CD8-positive, alpha-beta memory T cell (primary cell): Measurements from ENCODE around the gene VSTM2L. TPM values are rescaled to one million over a fixed set of nuclear protein-coding genes. Genes with fewer than 3 reads are reported as not detected.

Experiments
- CTCF ChIA-PET: fragments of 350-600 bp; sonication (Branson Sonifier 250); formaldehyde crosslinking; loops from one replicate; lab custom pipeline; 2021; ENCODE audit warnings: antibody characterized with exemption; lab: Charles Lee
- POLR2A ChIA-PET: fragments of 350-600 bp; sonication (Branson Sonifier 250); formaldehyde crosslinking; loops from one replicate; lab custom pipeline; 2021; ENCODE audit warnings: antibody characterized with exemption; lab: Charles Lee
- DNase-seq, 5 donors: peaks; one replicate each; pipeline versions ENCODE4 v3.0.0 to v3.0.0-alpha.2; 2020 to 2022; ENCODE audit warnings: mixed read lengths in 1 of 5
- H3K27ac ChIP-seq: one replicate; pipeline ENCODE4 v1.7.0; 2013; ENCODE audit warnings: low read depth, mild to moderate bottlenecking, low read length, moderate library complexity
- H3K27me3 ChIP-seq: 2 replicates; pipeline ENCODE4 v1.7.0; 2013; ENCODE audit warnings: low read length, mild to moderate bottlenecking; ENCODE audit not compliant: insufficient read depth, poor library complexity, severe bottlenecking
- H3K36me3 ChIP-seq: 2 replicates; pipeline ENCODE4 v1.7.0; 2013; ENCODE audit warnings: mild to moderate bottlenecking, low read length, moderate library complexity; ENCODE audit not compliant: insufficient read depth
- H3K4me1 ChIP-seq: 2 replicates; pipeline ENCODE4 v1.7.0; 2013; ENCODE audit warnings: mild to moderate bottlenecking, low read length, moderate library complexity; ENCODE audit not compliant: insufficient read depth
- H3K4me3 ChIP-seq: 2 replicates; pipeline ENCODE4 v1.7.0; 2013; ENCODE audit warnings: mild to moderate bottlenecking, low read length
- H3K9me3 ChIP-seq: 2 replicates; pipeline ENCODE4 v1.7.0; 2013; ENCODE audit warnings: mild to moderate bottlenecking, low read length
- H3K27ac Mint-ChIP-seq, 8 donors: one replicate each; pipeline ENCODE4 v1.8.0; 2020 to 2021; ENCODE audit warnings: mixed read lengths in 8 of 8, mild to moderate bottlenecking in 6 of 8, inconsistent platforms in 3 of 8, moderate library complexity in 3 of 8
- H3K27me3 Mint-ChIP-seq, 2 donors: one replicate each; pipeline ENCODE4 v1.8.0; 2020 to 2021; ENCODE audit warnings: mixed read lengths in 2 of 2, mild to moderate bottlenecking in 1 of 2, moderate library complexity in 1 of 2
- H3K36me3 Mint-ChIP-seq, 3 donors: one replicate each; pipeline ENCODE4 v1.8.0; 2020 to 2021; ENCODE audit warnings: mixed read lengths in 3 of 3, inconsistent platforms in 1 of 3, mild to moderate bottlenecking in 1 of 3
- H3K4me1 Mint-ChIP-seq, 3 donors: one replicate each; pipeline ENCODE4 v1.8.0; 2020 to 2021; ENCODE audit warnings: mixed read lengths in 3 of 3, inconsistent platforms in 1 of 3, mild to moderate bottlenecking in 1 of 3
- H3K4me3 Mint-ChIP-seq, 7 donors: one replicate each; pipeline ENCODE4 v1.8.0; 2020 to 2021; ENCODE audit warnings: mixed read lengths in 7 of 7, mild to moderate bottlenecking in 6 of 7, moderate library complexity in 4 of 7, inconsistent platforms in 2 of 7
- H3K9me3 Mint-ChIP-seq, 5 donors: one replicate each; pipeline ENCODE4 v1.8.0; 2020 to 2022; ENCODE audit warnings: mixed read lengths in 5 of 5, mild to moderate bottlenecking in 3 of 5, moderate library complexity in 2 of 5, inconsistent platforms in 1 of 5
- polyA plus RNA-seq: library from polyadenylated mRNA; unstranded; fragments of 300-500 nt; fragmentation: Illumina TruSeq; gene quantifications from one replicate; pipeline ENCODE4 v1.2.3, GENCODE V29; 2021
- total RNA-seq, 2 experiments: library from RNA; stranded (reverse); gene quantifications; one replicate each; pipeline ENCODE4 v1.2.3, GENCODE V29; 2021

Gene VSTM2L
- total and polyA plus RNA-seq, 3 experiments from 2014 or later: not detected

GRCh38 chr20:37986873-37987601 is 84.1 kb downstream of the VSTM2L start:
- Histone ChIP-seq H3K27ac (no peak overlapping the region), H3K4me1 (peaks cover 9% of the 10 kb centered on the region), H3K4me3 (no peak overlapping the region), H3K27me3 (no peaks in the 10 kb centered on the region), H3K9me3 (no peaks in the 10 kb centered on the region), H3K36me3 (peaks cover 18% of the 10 kb centered on the region)
- H3K4me3 Mint-ChIP-seq: peak overlapping the region in 1 of 7 donors; percentile 61
- DNase-seq: no peak
- no peak overlapping the region for H3K27ac Mint-ChIP-seq
- CTCF ChIA-PET: no interaction called here
- H3K9me3 Mint-ChIP-seq: no peaks in the 10 kb centered on the region
- POLR2A ChIA-PET: no interaction called here
- no peaks in the 10 kb centered on the region for H3K27me3 Mint-ChIP-seq
- peaks cover 15 to 92% (median 32%) of the 10 kb centered on the region in 3 donors for H3K36me3 Mint-ChIP-seq
- H3K4me1 Mint-ChIP-seq: peaks cover 23 to 24% (median 24%) of the 10 kb centered on the region in 3 donors

DNA sequence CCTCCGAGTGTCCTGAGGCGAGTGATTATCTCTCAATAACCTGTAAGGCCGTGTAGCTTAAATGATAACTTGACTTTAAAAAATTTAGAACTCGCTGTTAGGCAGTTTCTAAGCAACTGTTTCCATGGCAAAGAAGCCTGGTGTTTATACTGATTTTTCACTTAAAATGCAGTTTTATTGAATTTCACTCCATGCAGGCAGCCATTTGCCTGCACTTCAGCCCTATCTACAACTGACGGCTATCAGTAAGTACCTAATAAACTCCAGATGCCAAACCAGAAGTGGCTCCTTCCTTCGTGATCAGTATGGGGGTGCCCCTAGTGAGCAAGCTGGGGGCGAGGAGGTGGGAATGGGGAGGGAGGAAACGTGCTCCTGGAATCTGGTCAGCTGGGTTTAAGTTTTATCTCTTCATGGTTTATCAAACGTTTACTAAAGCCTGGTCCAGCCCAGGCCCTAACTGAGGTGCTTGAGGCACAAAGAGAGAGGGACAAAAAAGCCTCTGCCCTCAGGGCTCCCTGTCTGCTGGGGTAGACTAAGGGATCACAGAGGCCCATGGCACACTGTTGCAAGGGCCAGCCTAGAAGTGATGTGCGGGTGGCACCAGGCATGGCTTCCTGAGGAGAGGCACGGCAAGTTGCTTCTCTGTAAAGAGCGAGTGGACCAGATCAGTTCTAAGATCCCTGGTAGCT is 84.8 kb downstream of the VSTM2L start:
- ChIA-PET POLR2A (no interaction called here), CTCF (no interaction called here)
- Histone ChIP-seq H3K36me3 (peaks cover 18% of the 10 kb centered on the region), H3K27ac (no peak overlapping the region), H3K27me3 (no peaks in the 10 kb centered on the region), H3K4me1 (peaks cover 9% of the 10 kb centered on the region), H3K9me3 (no peaks in the 10 kb centered on the region), H3K4me3 (no peak overlapping the region)
- H3K4me1 Mint-ChIP-seq: peaks cover 23 to 24% (median 24%) of the 10 kb centered on the region in 3 donors
- DNase-seq: no peak
- no peak overlapping the region for H3K27ac Mint-ChIP-seq
- no peaks in the 10 kb centered on the region for H3K9me3 Mint-ChIP-seq
- no peaks in the 10 kb centered on the region for H3K27me3 Mint-ChIP-seq
- H3K36me3 Mint-ChIP-seq: peaks cover 9 to 89% (median 28%) of the 10 kb centered on the region in 3 donors
- H3K4me3 Mint-ChIP-seq: peak overlapping the region in 1 of 7 donors; percentile 61

GRCh38 chr20:37988306-37988954 is 85.5 kb downstream of the VSTM2L start:
- H3K4me3 ChIP-seq: no peak overlapping the region
- H3K27me3 ChIP-seq: no peaks in the 10 kb centered on the region
- Mint-ChIP-seq H3K27ac (peak overlapping the region in 1 of 8 donors; percentile 2), H3K4me3 (no peak overlapping the region), H3K9me3 (no peaks in the 10 kb centered on the region), H3K36me3 (peaks cover 8 to 87% (median 27%) of the 10 kb centered on the region in 3 donors), H3K27me3 (no peaks in the 10 kb centered on the region), H3K4me1 (peaks cover 23 to 24% (median 24%) of the 10 kb centered on the region in 3 donors)
- H3K9me3 ChIP-seq: no peaks in the 10 kb centered on the region
- no peak overlapping the region for H3K27ac ChIP-seq
- no peak for DNase-seq
- ChIA-PET CTCF (no interaction called here), POLR2A (no interaction called here)
- H3K4me1 ChIP-seq: peaks cover 9% of the 10 kb centered on the region
- peaks cover 18% of the 10 kb centered on the region for H3K36me3 ChIP-seq

GRCh38 chr20:37989601-37990295 is 86.8 kb downstream of the VSTM2L start:
- Histone ChIP-seq H3K36me3 (peaks cover 23% of the 10 kb centered on the region), H3K27me3 (no peaks in the 10 kb centered on the region), H3K4me3 (no peak overlapping the region), H3K9me3 (no peaks in the 10 kb centered on the region), H3K4me1 (peaks cover 9% of the 10 kb centered on the region), H3K27ac (no peak overlapping the region)
- Mint-ChIP-seq H3K27ac (peak overlapping the region in 7 of 8 donors; percentile 3 to 92 (median 79)), H3K4me1 (peaks cover 23 to 24% (median 24%) of the 10 kb centered on the region in 3 donors), H3K4me3 (no peak overlapping the region), H3K9me3 (no peaks in the 10 kb centered on the region), H3K27me3 (no peaks in the 10 kb centered on the region), H3K36me3 (peaks cover 14 to 85% (median 30%) of the 10 kb centered on the region in 3 donors)
- ChIA-PET CTCF (interaction anchor here (0.9 kb wide), 1 partner anchor 9 kb away, joined by 3 read pairs; no protein-coding TSS in a partner anchor), POLR2A (no interaction called here)
- DNase-seq: no peak

GRCh38 chr20:37990571-37991151 is 87.7 kb downstream of the VSTM2L start:
- peak overlapping the region in 5 of 7 donors; percentile 2 to 67 (median 29) for H3K4me3 Mint-ChIP-seq
- Histone ChIP-seq H3K27me3 (no peaks in the 10 kb centered on the region), H3K36me3 (peaks cover 32% of the 10 kb centered on the region), H3K9me3 (no peaks in the 10 kb centered on the region), H3K4me1 (peaks cover 9% of the 10 kb centered on the region), H3K27ac (peak overlapping the region; percentile 35), H3K4me3 (no peak overlapping the region)
- H3K27me3 Mint-ChIP-seq: no peaks in the 10 kb centered on the region
- CTCF ChIA-PET: no interaction called here
- POLR2A ChIA-PET: no interaction called here
- DNase-seq: peak in 4 of 5 donors; percentile 3 to 69 (median 38)
- peaks cover 23 to 24% (median 24%) of the 10 kb centered on the region in 3 donors for H3K4me1 Mint-ChIP-seq
- H3K36me3 Mint-ChIP-seq: peaks cover 17 to 89% (median 34%) of the 10 kb centered on the region in 3 donors
- no peaks in the 10 kb centered on the region for H3K9me3 Mint-ChIP-seq
- H3K27ac Mint-ChIP-seq: peak overlapping the region; percentile 74 to 94 (median 83)

- Histone ChIP-seq H3K27me3 (no peaks in the 10 kb centered on the region), H3K9me3 (no peaks in the 10 kb centered on the region), H3K27ac (peak overlapping the region; percentile 35), H3K36me3 (peaks cover 38% of the 10 kb centered on the region), H3K4me3 (no peak overlapping the region), H3K4me1 (peaks cover 9% of the 10 kb centered on the region)
- no peak overlapping the region for H3K4me3 Mint-ChIP-seq
- DNase-seq: no peak
- H3K36me3 Mint-ChIP-seq: peaks cover 22 to 89% (median 33%) of the 10 kb centered on the region in 3 donors
- CTCF ChIA-PET: no interaction called here
- H3K4me1 Mint-ChIP-seq: peaks cover 23 to 24% (median 24%) of the 10 kb centered on the region in 3 donors
- no peaks in the 10 kb centered on the region for H3K9me3 Mint-ChIP-seq
- POLR2A ChIA-PET: no interaction called here
- H3K27me3 Mint-ChIP-seq: no peaks in the 10 kb centered on the region
- peak overlapping the region; percentile 74 to 94 (median 83) for H3K27ac Mint-ChIP-seq
These were observed 88.4 kb downstream of the VSTM2L start for GRCh38 chr20:37991157-37991866.

DNA sequence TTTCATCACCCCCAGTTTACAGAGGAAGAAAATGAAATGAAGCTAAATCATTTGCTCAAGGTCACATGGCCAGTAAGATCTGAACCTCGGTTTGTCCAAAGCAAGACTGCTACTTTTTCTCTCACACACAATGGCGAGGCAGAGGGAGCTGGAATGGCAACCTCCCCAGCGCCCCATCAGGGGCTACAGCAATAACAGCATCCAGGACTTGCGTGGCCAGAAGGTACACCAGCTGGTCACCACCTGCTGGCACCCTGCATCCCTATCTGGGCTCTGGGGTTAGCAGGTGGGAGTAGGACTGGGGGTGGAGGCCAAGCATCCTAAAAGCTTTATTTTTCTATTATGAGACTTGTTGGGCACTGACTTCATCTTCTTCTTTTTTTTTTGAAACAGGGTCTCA is 89.0 kb downstream of the VSTM2L start:
- Mint-ChIP-seq H3K4me3 (no peak overlapping the region), H3K36me3 (peaks cover 25 to 90% (median 37%) of the 10 kb centered on the region in 3 donors), H3K27me3 (no peaks in the 10 kb centered on the region), H3K27ac (peak overlapping the region in 3 of 8 donors; percentile 51 to 92 (median 83)), H3K9me3 (no peaks in the 10 kb centered on the region), H3K4me1 (peaks cover 23 to 24% (median 24%) of the 10 kb centered on the region in 3 donors)
- ChIA-PET CTCF (interaction anchor here (1.3 kb wide), 1 partner anchor 427 kb away, joined by 5 read pairs; no protein-coding TSS in a partner anchor), POLR2A (no interaction called here)
- peaks cover 9% of the 10 kb centered on the region for H3K4me1 ChIP-seq
- peaks cover 37% of the 10 kb centered on the region for H3K36me3 ChIP-seq
- H3K27ac ChIP-seq: no peak overlapping the region
- no peaks in the 10 kb centered on the region for H3K9me3 ChIP-seq
- H3K4me3 ChIP-seq: no peak overlapping the region
- no peaks in the 10 kb centered on the region for H3K27me3 ChIP-seq
- DNase-seq: no peak
